ENCODE data around the gene RB1. TPM values are rescaled to one million over a fixed set of nuclear protein-coding genes. Genes with fewer than 3 reads are reported as not detected.

Gene RB1
- total and polyA plus RNA-seq, 8 donors, result 9.3 to 53.6 (median 20.6) TPM

GRCh38 chr13:48485432-48485831, 181.9 kb downstream of the RB1 start:
- intact Hi-C loops (cut with DNase I; ENCODE audit: low total_unique reads), result no loop called here
- TF ChIP-seq CTCF (IDR thresholded peaks at IDR 0.05) (no peak), POLR2AphosphoS5 (IDR thresholded peaks at IDR 0.05) (no peak)
- Histone ChIP-seq H3K9me3 (no peaks in the 10 kb centered on the region), H3K4me1 (peaks cover 0 to 8% (median 2%) of the 10 kb centered on the region in 4 donors), H3K27ac (no peak overlapping the region), H3K4me3 (no peak overlapping the region), H3K36me3 (peaks cover 0 to 46% (median 15%) of the 10 kb centered on the region in 4 donors), H3K27me3 (no peaks in the 10 kb centered on the region)
- 84 to 100% (median 95%) methylated on average over 3 of the region's 3 CpGs for WGBS, 5 donors
- no peak for DNase-seq

- TF ChIP-seq POLR2A (IDR thresholded peaks at IDR 0.05) (no peak), CTCF (IDR thresholded peaks at IDR 0.05) (no peak), EP300 (IDR thresholded peaks at IDR 0.05) (no peak)
- Histone ChIP-seq H3K36me3 (peaks cover 0 to 41% (median 15%) of the 10 kb centered on the region in 4 donors), H3K9me3 (no peaks in the 10 kb centered on the region), H3K27me3 (no peaks in the 10 kb centered on the region), H3K4me3 (no peak overlapping the region), H3K27ac (no peak overlapping the region), H3K4me1 (peaks cover 0 to 15% (median 2%) of the 10 kb centered on the region in 4 donors)
- intact Hi-C loops (cut with DNase I; ENCODE audit: low total_unique reads), result no loop called here
- no peak for DNase-seq
Observed at GRCh38 chr13:48486362-48486761, 182.8 kb downstream of the RB1 start.

- 89 to 93% (median 92%) methylated on average over 5 of the region's 5 CpGs for WGBS, 5 donors
Observed at GRCh38 chr13:48486836-48487235, 183.3 kb downstream of the RB1 start.

GRCh38 chr13:48487968-48488367, 184.4 kb downstream of the RB1 start:
- no peak for DNase-seq
- Histone ChIP-seq H3K4me1 (peaks cover 0 to 29% (median 2%) of the 10 kb centered on the region in 4 donors), H3K36me3 (peaks cover 0 to 32% (median 15%) of the 10 kb centered on the region in 4 donors), H3K27me3 (no peaks in the 10 kb centered on the region), H3K9me3 (no peaks in the 10 kb centered on the region), H3K27ac (no peak overlapping the region), H3K4me3 (no peak overlapping the region)
- TF ChIP-seq POLR2AphosphoS5 (IDR thresholded peaks at IDR 0.05) (no peak), CTCF (IDR thresholded peaks at IDR 0.05) (no peak), EP300 (IDR thresholded peaks at IDR 0.05) (no peak), POLR2A (IDR thresholded peaks at IDR 0.05) (no peak)
- intact Hi-C loops (cut with DNase I; ENCODE audit: low total_unique reads), result no loop called here
- 90 to 98% (median 96%) methylated on average over 2 of the region's 2 CpGs for WGBS, 5 donors

More at GRCh38 chr13:48486836-48487235, 183.3 kb downstream of the RB1 start:
- H3K4me1 ChIP-seq, result peaks cover 0 to 20% (median 2%) of the 10 kb centered on the region in 4 donors
- no peaks in the 10 kb centered on the region for H3K27me3 ChIP-seq
- intact Hi-C loops (cut with DNase I; ENCODE audit: low total_unique reads), result no loop called here
- no peaks in the 10 kb centered on the region for H3K9me3 ChIP-seq
- DNase-seq, result no peak
- peaks cover 0 to 37% (median 15%) of the 10 kb centered on the region in 4 donors for H3K36me3 ChIP-seq
- no peak overlapping the region for H3K27ac ChIP-seq
- TF ChIP-seq CTCF (IDR thresholded peaks at IDR 0.05), result no peak
- TF ChIP-seq EP300 (IDR thresholded peaks at IDR 0.05), result no peak
- TF ChIP-seq POLR2AphosphoS5 (IDR thresholded peaks at IDR 0.05), result no peak
- no peak overlapping the region for H3K4me3 ChIP-seq
